CD14-positive monocyte (primary cell): ENCODE results near the gene CD40LG. TPM values are rescaled to one million over a fixed set of nuclear protein-coding genes. Genes with fewer than 3 reads are reported as not detected.

Source experiments
- DNase-seq, 3 donors: peaks; one replicate each; pipeline ENCODE4 v3.0.0-alpha.2; 2011 to 2022
- H2AFZ ChIP-seq: 2 replicates; pipeline ENCODE4 v1.6.0; 2012; ENCODE audit warnings: mild to moderate bottlenecking, low read depth, low read length, inconsistent platforms; ENCODE audit not compliant: insufficient read depth, poor library complexity, severe bottlenecking
- H3K27ac ChIP-seq, 2 donors: 1 replicate in 1 of 2; 2 replicates in 1 of 2; pipeline ENCODE4 v1.5.1; 2012 to 2013; ENCODE audit warnings: low read length in 2 of 2, control low read depth in 1 of 2, inconsistent platforms in 1 of 2, low read depth in 1 of 2, mild to moderate bottlenecking in 1 of 2
- H3K27me3 ChIP-seq, 2 donors: one replicate each; pipeline versions ENCODE4 v1.6.0 to v1.6.1; 2011 to 2013; ENCODE audit warnings: low read length in 2 of 2; ENCODE audit not compliant: control insufficient read depth in 2 of 2, insufficient read depth in 2 of 2
- H3K36me3 ChIP-seq, 2 donors: replicated peaks in 1 of 2; 1 replicate in 1 of 2; 2 replicates in 1 of 2; pipeline versions ENCODE4 v1.5.1 to v1.6.1; 2012 to 2013; ENCODE audit warnings: low read length in 2 of 2, control low read depth in 1 of 2, inconsistent platforms in 1 of 2, mild to moderate bottlenecking in 1 of 2; ENCODE audit not compliant: insufficient read depth in 2 of 2, control insufficient read depth in 1 of 2
- H3K4me1 ChIP-seq, 2 donors: 1 replicate in 1 of 2; 2 replicates in 1 of 2; pipeline versions ENCODE4 v1.5.1 to v1.6.1; 2012 to 2013; ENCODE audit warnings: low read length in 2 of 2, control low read depth in 1 of 2, inconsistent platforms in 1 of 2, mild to moderate bottlenecking in 1 of 2, moderate library complexity in 1 of 2; ENCODE audit not compliant: insufficient read depth in 2 of 2, control insufficient read depth in 1 of 2
- H3K4me2 ChIP-seq: replicated peaks from 2 replicates; pipeline ENCODE3; 2012; ENCODE audit warnings: low read length, moderate library complexity, mild to moderate bottlenecking; ENCODE audit not compliant: poor library complexity, severe bottlenecking; ENCODE audit errors: extremely low read depth
- H3K4me3 ChIP-seq, 3 experiments: fragments of 200-600 bp in 1 of 3; sonication (generic) in 1 of 3; replicated peaks in 1 of 3; 1 replicate in 2 of 3; 2 replicates in 1 of 3; pipeline ENCODE4 v1.5.1; 2011 to 2013; ENCODE audit warnings: low read length in 3 of 3, mild to moderate bottlenecking in 3 of 3, control low read depth in 2 of 3, low read depth in 2 of 3, inconsistent platforms in 1 of 3, moderate library complexity in 1 of 3
- H3K79me2 ChIP-seq: 2 replicates; pipeline ENCODE4 v1.6.0; 2012; ENCODE audit warnings: mild to moderate bottlenecking, control low read depth, inconsistent platforms, low read length, moderate library complexity; ENCODE audit not compliant: insufficient read depth
- H3K9ac ChIP-seq: 2 replicates; pipeline ENCODE4 v1.6.0; 2017; ENCODE audit warnings: low read length, mild to moderate bottlenecking; ENCODE audit not compliant: insufficient read depth, poor library complexity, severe bottlenecking
- H3K9me3 ChIP-seq, 2 donors: replicated peaks in 1 of 2; 1 replicate in 1 of 2; 2 replicates in 1 of 2; pipeline versions ENCODE4 v1.5.1 to v1.6.1; 2012 to 2013; ENCODE audit warnings: low read length in 2 of 2, control low read depth in 1 of 2; ENCODE audit not compliant: control insufficient read depth in 1 of 2, insufficient read depth in 1 of 2
- H4K20me1 ChIP-seq: 2 replicates; pipeline ENCODE4 v1.6.0; 2012; ENCODE audit warnings: mild to moderate bottlenecking, low read length, control low read depth, moderate library complexity; ENCODE audit not compliant: insufficient read depth
- H3K27ac Mint-ChIP-seq, 7 donors: one replicate each; pipeline ENCODE4 v1.8.0; 2020; ENCODE audit warnings: mild to moderate bottlenecking in 7 of 7, mixed read lengths in 7 of 7, moderate library complexity in 6 of 7, inconsistent platforms in 2 of 7
- H3K27me3 Mint-ChIP-seq, 3 donors: one replicate each; pipeline ENCODE4 v1.8.0; 2021 to 2022; ENCODE audit warnings: low read depth in 3 of 3, mild to moderate bottlenecking in 3 of 3, mixed read lengths in 3 of 3, moderate library complexity in 3 of 3, inconsistent platforms in 1 of 3
- H3K36me3 Mint-ChIP-seq, 2 donors: one replicate each; pipeline ENCODE4 v1.8.0; 2020; ENCODE audit warnings: mixed read lengths in 2 of 2, inconsistent platforms in 1 of 2, mild to moderate bottlenecking in 1 of 2
- H3K4me1 Mint-ChIP-seq: one replicate; pipeline ENCODE4 v1.8.0; 2020; ENCODE audit warnings: mild to moderate bottlenecking, mixed read lengths
- H3K4me3 Mint-ChIP-seq, 2 donors: one replicate each; pipeline ENCODE4 v1.8.0; 2020; ENCODE audit warnings: mild to moderate bottlenecking in 2 of 2, mixed read lengths in 2 of 2, moderate library complexity in 1 of 2
- H3K9me3 Mint-ChIP-seq, 7 donors: one replicate each; pipeline ENCODE4 v1.8.0; 2020 to 2022; ENCODE audit warnings: mixed read lengths in 7 of 7, mild to moderate bottlenecking in 6 of 7, moderate library complexity in 6 of 7, inconsistent platforms in 2 of 7
- CTCF ChIP-seq: fragments of 200-600 bp; IDR thresholded peaks from one replicate; pipeline ENCODE4 v1.8.0; 2022; ENCODE audit warnings: antibody characterized with exemption, mild to moderate bottlenecking
- WGBS: methylation state at CpG from one replicate; pipeline ENCODE4 v1.1.5; 2013; ENCODE audit warnings: missing lambda C conversion rate; ENCODE audit not compliant: insufficient coverage; 5-methylcytosine and 5-hydroxymethylcytosine counted together
- intact Hi-C, 2 donors: fragments of 100-400 bp; cut with micrococcal nuclease; formaldehyde crosslinking; loops; one replicate each; pipeline versions ENCODE4 v1.15.0 to v1.15.1; 2023
- polyA plus RNA-seq, 3 donors: library from polyadenylated mRNA; depleted of rRNA in 1 of 3; unstranded in 2 of 3; stranded (reverse) in 1 of 3; fragments of 300-500 nt in 2 of 3; fragments of >200 nt in 1 of 3; fragmentation: Illumina TruSeq in 2 of 3; gene quantifications; 1 replicate in 2 of 3; 2 replicates in 1 of 3; pipeline ENCODE4 v1.2.3, GENCODE V29; 2012 to 2021

CD40LG gene
- polyA plus RNA-seq, 3 donors, result 0.09 TPM; not detected in 2

DNA sequence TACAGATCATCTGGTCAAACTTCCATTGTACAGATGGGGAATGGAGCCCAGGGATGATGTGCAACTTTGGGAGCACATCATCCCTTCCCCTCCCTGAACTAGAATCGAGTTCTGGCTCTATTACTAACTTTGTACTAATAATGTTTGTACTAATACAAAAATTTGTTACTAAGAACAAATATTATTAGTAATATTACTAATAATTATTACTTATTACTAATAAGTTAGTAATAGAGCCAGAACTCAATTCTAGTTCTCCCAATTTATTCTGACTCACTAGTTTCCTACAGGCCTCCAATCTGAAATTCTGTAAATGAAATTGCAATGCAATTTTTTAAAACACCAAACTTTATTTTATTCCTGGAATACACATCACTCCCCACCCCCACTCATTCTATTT lies 47.9 kb upstream of the CD40LG start:
- no CpG with 5 or more reads among the region's 1 CpG for WGBS
- no peaks in the 10 kb centered on the region for H3K9me3 Mint-ChIP-seq
- H3K4me1 Mint-ChIP-seq, result peaks cover 11% of the 10 kb centered on the region
- Histone ChIP-seq H3K79me2 (no peaks in the 10 kb centered on the region), H3K27ac (no peak overlapping the region), H4K20me1 (no peaks in the 10 kb centered on the region), H3K4me1 (no peaks in the 10 kb centered on the region), H3K4me3 (no peak overlapping the region), H2AFZ (no peak overlapping the region), H3K9ac (no peak overlapping the region), H3K27me3 (no peaks in the 10 kb centered on the region), H3K4me2 (no peak overlapping the region), H3K36me3 (no peaks in the 10 kb centered on the region), H3K9me3 (no peaks in the 10 kb centered on the region)
- DNase-seq, result no peak
- no peak overlapping the region for H3K27ac Mint-ChIP-seq
- intact Hi-C loops, result loop anchor here in 1 of 2 donors (10.0 kb wide), 1 partner anchor 325 kb away; no protein-coding TSS in a partner anchor
- no peak for TF ChIP-seq CTCF
- no peaks in the 10 kb centered on the region for H3K36me3 Mint-ChIP-seq
- H3K27me3 Mint-ChIP-seq, result peaks cover 0 to 8% (median 0%) of the 10 kb centered on the region in 3 donors
- H3K4me3 Mint-ChIP-seq, result no peak overlapping the region

- Mint-ChIP-seq H3K27me3 (peaks cover 0 to 11% (median 0%) of the 10 kb centered on the region in 3 donors), H3K27ac (no peak overlapping the region)
- intact Hi-C loops, result loop anchor here in 1 of 2 donors (10.0 kb wide), 1 partner anchor 318 kb away; no protein-coding TSS in a partner anchor
Observed at GRCh38 chrX:136607236-136607635, 40.7 kb upstream of the CD40LG start.

More at GRCh38 chrX:136607236-136607635, 40.7 kb upstream of the CD40LG start:
- no peaks in the 10 kb centered on the region for H3K9me3 ChIP-seq
- no peak for TF ChIP-seq CTCF
- Mint-ChIP-seq H3K36me3 (no peaks in the 10 kb centered on the region), H3K9me3 (no peaks in the 10 kb centered on the region), H3K4me1 (peaks cover 11% of the 10 kb centered on the region), H3K4me3 (no peak overlapping the region)
- H4K20me1 ChIP-seq, result no peaks in the 10 kb centered on the region
- DNase-seq, result no peak
- H3K9ac ChIP-seq, result no peak overlapping the region
- no peaks in the 10 kb centered on the region for H3K36me3 ChIP-seq
- no peaks in the 10 kb centered on the region for H3K79me2 ChIP-seq
- no peak overlapping the region for H2AFZ ChIP-seq
- no peak overlapping the region for H3K27ac ChIP-seq
- H3K4me1 ChIP-seq, result no peaks in the 10 kb centered on the region
- H3K27me3 ChIP-seq, result no peaks in the 10 kb centered on the region
- H3K4me3 ChIP-seq, result no peak overlapping the region
- H3K4me2 ChIP-seq, result no peak overlapping the region
- no CpG with 5 or more reads among the region's 3 CpGs for WGBS
